IMR-90 (cell line): ENCODE results near the gene CLPTM1. TPM values are rescaled to one million over a fixed set of nuclear protein-coding genes. Genes with fewer than 3 reads are reported as not detected.

ENCODE experiments used
- ATAC-seq: fragments of 200-7000 bp; cut with Tn5 transposase; 2 replicates; pipeline ENCODE4 v1.9.1; 2020; ENCODE audit warnings: low read depth, mild to moderate bottlenecking, moderate library complexity
- BruUV-seq: library from RNA; stranded (reverse); fragments of 400-500 nt; replicated peaks from 2 replicates; lab custom pipeline; 2021; lab: Mats Ljungman, UMichigan
- CTCF ChIA-PET: fragments of 300-600 bp; formaldehyde crosslinking; extraction: SDS; loops from one replicate; lab custom pipeline; 2021; ENCODE audit warnings: antibody characterized with exemption; lab: Yijun Ruan, JAX
- POLR2A ChIA-PET: fragments of 300-600 bp; sonication (Branson Sonifier 250); formaldehyde crosslinking; loops from one replicate; lab custom pipeline; 2022; ENCODE audit warnings: antibody characterized with exemption; ENCODE audit not compliant: unreplicated experiment; lab: Charles Lee
- DNase-seq: peaks from one replicate; pipeline ENCODE4 v3.0.0; 2013
- H2AFZ ChIP-seq: replicated peaks from 2 replicates; pipeline ENCODE3; 2013; ENCODE audit warnings: low read length, mild to moderate bottlenecking; ENCODE audit not compliant: poor library complexity
- H2AK5ac ChIP-seq: 2 replicates; pipeline ENCODE4 v1.6.1; 2013; ENCODE audit warnings: low read depth, low read length, inconsistent platforms
- H2AK9ac ChIP-seq: replicated peaks from 2 replicates; pipeline ENCODE3; 2013; ENCODE audit warnings: mild to moderate bottlenecking, low read depth, low read length, moderate library complexity; ENCODE audit not compliant: poor library complexity
- H2BK120ac ChIP-seq: 2 replicates; pipeline ENCODE4 v1.6.1; 2013; ENCODE audit warnings: low read depth, low read length, inconsistent platforms
- H2BK15ac ChIP-seq: 3 replicates; pipeline ENCODE4 v1.6.1; 2013; ENCODE audit warnings: low read depth, low read length, inconsistent platforms
- H2BK20ac ChIP-seq: 2 replicates; pipeline ENCODE4 v1.6.1; 2013; ENCODE audit warnings: low read depth, mild to moderate bottlenecking, inconsistent platforms, low read length, moderate library complexity
- H2BK5ac ChIP-seq: 2 replicates; pipeline ENCODE4 v1.6.1; 2013; ENCODE audit warnings: mild to moderate bottlenecking, low read depth, low read length, inconsistent platforms; ENCODE audit not compliant: poor library complexity, severe bottlenecking
- H3K14ac ChIP-seq: replicated peaks from 2 replicates; pipeline ENCODE4 v1.6.1; 2013; ENCODE audit warnings: low read depth, low read length, inconsistent platforms
- H3K18ac ChIP-seq: 2 replicates; pipeline ENCODE4 v1.6.1; 2013; ENCODE audit warnings: low read depth, low read length, control low read depth
- H3K23ac ChIP-seq: 2 replicates; pipeline ENCODE4 v1.6.1; 2013; ENCODE audit warnings: low read depth, low read length, inconsistent platforms
- H3K27ac ChIP-seq: 2 replicates; pipeline ENCODE4 v1.5.1; 2013; ENCODE audit warnings: mild to moderate bottlenecking, control low read depth, low read length; ENCODE audit not compliant: insufficient read depth
- H3K27me3 ChIP-seq: 2 replicates; pipeline ENCODE4 v1.6.1; 2013; ENCODE audit warnings: low read length; ENCODE audit not compliant: control insufficient read depth, insufficient read depth
- H3K36me3 ChIP-seq: 2 replicates; pipeline ENCODE4 v1.6.1; 2013; ENCODE audit warnings: low read length, mixed read lengths; ENCODE audit not compliant: control insufficient read depth, insufficient read depth
- H3K4ac ChIP-seq: 2 replicates; pipeline ENCODE4 v1.6.1; 2013; ENCODE audit warnings: low read depth, low read length, inconsistent platforms
- H3K4me1 ChIP-seq: 2 replicates; pipeline ENCODE4 v1.6.1; 2013; ENCODE audit warnings: low read length, mixed read lengths; ENCODE audit not compliant: control insufficient read depth, insufficient read depth
- H3K4me2 ChIP-seq: 2 replicates; pipeline ENCODE4 v1.6.1; 2013; ENCODE audit warnings: low read depth, mild to moderate bottlenecking, control low read depth, low read length, moderate library complexity
- H3K4me3 ChIP-seq: 2 replicates; pipeline ENCODE4 v1.5.1; 2013; ENCODE audit warnings: low read depth, mild to moderate bottlenecking, control low read depth, low read length, moderate library complexity; ENCODE audit not compliant: insufficient read depth
- H3K56ac ChIP-seq: 2 replicates; pipeline ENCODE4 v1.6.1; 2013; ENCODE audit warnings: low read length, inconsistent platforms; ENCODE audit not compliant: insufficient read depth; ENCODE audit errors: extremely low read depth
- H3K79me1 ChIP-seq, 2 experiments: 2 replicates each; pipeline ENCODE4 v1.6.1; 2013; ENCODE audit warnings: low read length in 2 of 2, inconsistent platforms in 1 of 2, low read depth in 1 of 2
- H3K9ac ChIP-seq: 2 replicates; pipeline ENCODE4 v1.6.1; 2013; ENCODE audit warnings: low read depth, low read length, control low read depth
- H3K9me1 ChIP-seq: 2 replicates; pipeline ENCODE4 v1.6.1; 2013; ENCODE audit warnings: low read length, inconsistent platforms; ENCODE audit not compliant: insufficient read depth
- H3K9me3 ChIP-seq: 2 replicates; pipeline ENCODE4 v1.6.1; 2013; ENCODE audit warnings: low read length; ENCODE audit not compliant: control insufficient read depth, insufficient read depth
- H4K20me1 ChIP-seq: 2 replicates; pipeline ENCODE4 v1.6.1; 2013; ENCODE audit warnings: low read length, inconsistent platforms; ENCODE audit not compliant: insufficient read depth
- H4K5ac ChIP-seq: 2 replicates; pipeline ENCODE4 v1.6.1; 2013; ENCODE audit warnings: mild to moderate bottlenecking, low read depth, low read length, control low read depth
- H4K8ac ChIP-seq, 2 experiments: 2 replicates each; pipeline ENCODE4 v1.6.1; 2013; ENCODE audit warnings: low read depth in 2 of 2, low read length in 2 of 2, control low read depth in 1 of 2, inconsistent platforms in 1 of 2
- H4K91ac ChIP-seq: 2 replicates; pipeline ENCODE4 v1.6.1; 2013; ENCODE audit warnings: low read depth, low read length, inconsistent platforms; ENCODE audit not compliant: insufficient read depth
- FOS ChIP-seq: fragments of 150-350 bp; IDR thresholded peaks from 2 replicates; pipeline ENCODE4 v1.6.1; 2016; ENCODE audit warnings: low read depth, low read length
- MAFK ChIP-seq: IDR thresholded peaks from 2 replicates; pipeline ENCODE4 v1.6.1; 2012; ENCODE audit warnings: low read depth, low read length, improper control_type of control experiment
- MAZ ChIP-seq: IDR thresholded peaks from 2 replicates; pipeline ENCODE4 v1.6.1; 2012; ENCODE audit warnings: low read depth, mild to moderate bottlenecking, low read length, improper control_type of control experiment, moderate library complexity, borderline replicate concordance
- NFE2L2 ChIP-seq: fragments of 150-350 bp; IDR thresholded peaks from 2 replicates; pipeline ENCODE4 v1.6.1; 2016; ENCODE audit warnings: low read depth, mild to moderate bottlenecking, low read length
- POLR2A ChIP-seq: IDR thresholded peaks from 2 replicates; pipeline ENCODE4 v1.6.1; 2012; ENCODE audit warnings: mild to moderate bottlenecking, low read depth, low read length
- RCOR1 ChIP-seq: IDR thresholded peaks from 2 replicates; pipeline ENCODE4 v1.6.1; 2012; ENCODE audit warnings: mild to moderate bottlenecking, low read length, improper control_type of control experiment; ENCODE audit not compliant: insufficient replicate concordance
- RFX5 ChIP-seq: IDR thresholded peaks from 2 replicates; pipeline ENCODE4 v1.8.0; 2012; ENCODE audit warnings: low read depth, mild to moderate bottlenecking, low read length, moderate library complexity
- WGBS, 2 experiments: methylation state at CpG; one replicate each; pipeline versions ENCODE4 v1.1.5 to v1.1.7; 2013; ENCODE audit warnings: missing lambda C conversion rate in 2 of 2; ENCODE audit not compliant: insufficient read length in 1 of 2; ENCODE audit errors: extremely low coverage in 2 of 2; 5-methylcytosine and 5-hydroxymethylcytosine counted together
- dilution Hi-C: fragments of 300-500 bp; cut with HindIII; formaldehyde crosslinking; loops from one replicate; pipeline ENCODE4 v1.14.3; 2018; ENCODE audit warnings: low sequenced_read_pairs; ENCODE audit not compliant: unreplicated experiment
- in situ Hi-C: fragments of 300-500 bp; cut with MboI; formaldehyde crosslinking; loops from 3 replicates; pipeline ENCODE4 v1.14.3; 2019; ENCODE audit warnings: low sequenced_read_pairs, inconsistent platforms, mixed read lengths
- intact Hi-C: fragments of 100-400 bp; cut with micrococcal nuclease; formaldehyde crosslinking; loops from 2 replicates; pipeline ENCODE4 v1.10.0; 2022
- polyA plus RNA-seq, 3 experiments: library from polyadenylated mRNA; depleted of rRNA; stranded (reverse); fragments of >200 nt; gene quantifications; 2 replicates each; pipeline ENCODE4 v1.2.3, GENCODE V29; 2012; ENCODE audit warnings: low replicate concordance in 1 of 3
- total RNA-seq: library from RNA; depleted of rRNA; stranded (reverse); fragments of >200 nt; gene quantifications from 2 replicates; pipeline ENCODE4 v1.2.3, GENCODE V29; 2012
- TF ChIP-seq, protein P1 (sequence below): fragments of 150-350 bp; IDR thresholded peaks from 2 replicates; pipeline ENCODE4 v1.6.1; 2016; ENCODE audit warnings: low read depth, mild to moderate bottlenecking, low read length, moderate library complexity, borderline replicate concordance
- TF ChIP-seq, protein P2 (sequence below): fragments of 150-350 bp; IDR thresholded peaks from 2 replicates; pipeline ENCODE4 v1.6.1; 2017; ENCODE audit warnings: mild to moderate bottlenecking, antibody characterized with exemption, low read length, low read depth

CLPTM1 gene
- total and polyA plus RNA-seq, 2 of the 4 experiments (the other 2 are of a cell fraction) = 23.8 to 88.8 TPM

GRCh38 chr19:45019187-45019586 is 64.0 kb downstream of the CLPTM1 start:
- no peak overlapping the region for H3K27ac ChIP-seq
- no peak overlapping the region for H3K4ac ChIP-seq
- no TSS peak for BruUV-seq
- TF ChIP-seq, protein P1, sequence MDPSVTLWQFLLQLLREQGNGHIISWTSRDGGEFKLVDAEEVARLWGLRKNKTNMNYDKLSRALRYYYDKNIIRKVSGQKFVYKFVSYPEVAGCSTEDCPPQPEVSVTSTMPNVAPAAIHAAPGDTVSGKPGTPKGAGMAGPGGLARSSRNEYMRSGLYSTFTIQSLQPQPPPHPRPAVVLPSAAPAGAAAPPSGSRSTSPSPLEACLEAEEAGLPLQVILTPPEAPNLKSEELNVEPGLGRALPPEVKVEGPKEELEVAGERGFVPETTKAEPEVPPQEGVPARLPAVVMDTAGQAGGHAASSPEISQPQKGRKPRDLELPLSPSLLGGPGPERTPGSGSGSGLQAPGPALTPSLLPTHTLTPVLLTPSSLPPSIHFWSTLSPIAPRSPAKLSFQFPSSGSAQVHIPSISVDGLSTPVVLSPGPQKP = no peak
- TF ChIP-seq FOS (no peak), RFX5 (no peak), MAFK (no peak), MAZ (no peak), NFE2L2 (no peak), POLR2A (no peak), RCOR1 (no peak)
- TF ChIP-seq, protein P2, sequence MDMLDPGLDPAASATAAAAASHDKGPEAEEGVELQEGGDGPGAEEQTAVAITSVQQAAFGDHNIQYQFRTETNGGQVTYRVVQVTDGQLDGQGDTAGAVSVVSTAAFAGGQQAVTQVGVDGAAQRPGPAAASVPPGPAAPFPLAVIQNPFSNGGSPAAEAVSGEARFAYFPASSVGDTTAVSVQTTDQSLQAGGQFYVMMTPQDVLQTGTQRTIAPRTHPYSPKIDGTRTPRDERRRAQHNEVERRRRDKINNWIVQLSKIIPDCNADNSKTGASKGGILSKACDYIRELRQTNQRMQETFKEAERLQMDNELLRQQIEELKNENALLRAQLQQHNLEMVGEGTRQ = no peak
- DNase-seq (no peak), ATAC-seq (no peak)
- ChIA-PET CTCF (no interaction called here), POLR2A (no interaction called here)
- in situ Hi-C loops (no loop called here), intact Hi-C loops (no loop called here), dilution Hi-C loops (no loop called here)
- no peak overlapping the region for H3K14ac ChIP-seq
- no peak overlapping the region for H3K23ac ChIP-seq
- H3K4me3 ChIP-seq = no peak overlapping the region
- no peak overlapping the region for H2BK20ac ChIP-seq
- H2AFZ ChIP-seq = no peak overlapping the region
- no peak overlapping the region for H2BK15ac ChIP-seq
- H3K9ac ChIP-seq = no peak overlapping the region
- H2AK5ac ChIP-seq = no peak overlapping the region
- no peak overlapping the region for H2AK9ac ChIP-seq
- 100% methylated on average over 1 of the region's 2 CpGs; no CpG with 5 or more reads in 1 of the 2 experiments for WGBS, 2 experiments
- no peak overlapping the region for H3K18ac ChIP-seq
- no peaks in the 10 kb centered on the region for H4K20me1 ChIP-seq
- H3K36me3 ChIP-seq = peaks cover 13% of the 10 kb centered on the region
- no peak overlapping the region for H4K91ac ChIP-seq
- H3K9me1 ChIP-seq = no peaks in the 10 kb centered on the region
- H4K5ac ChIP-seq = no peak overlapping the region
- no peak overlapping the region for H4K8ac ChIP-seq
- no peak overlapping the region for H3K56ac ChIP-seq
- H3K4me2 ChIP-seq = no peak overlapping the region
- no peaks in the 10 kb centered on the region for H3K9me3 ChIP-seq
- H2BK5ac ChIP-seq = no peak overlapping the region
- no peaks in the 10 kb centered on the region for H3K4me1 ChIP-seq
- H3K27me3 ChIP-seq = no peaks in the 10 kb centered on the region
- H2BK120ac ChIP-seq = no peak overlapping the region
- H3K79me1 ChIP-seq = 0 out of 4 replicates have a peak, but pooled peaks cover 0 to 3% of the 10 kb centered on the region in 2 experiments
